Measurements from ENCODE around the gene THPO. TPM values are rescaled to one million over a fixed set of nuclear protein-coding genes. Genes with fewer than 3 reads are reported as not detected.

THPO gene
- not detected in 2 replicates for total RNA-seq (2022)
- Bru-seq, nascent RNA, result not detected
- not detected for BruChase-seq, experiment 1, labeled RNA remaining after a 6-hour chase
- not detected for BruChase-seq, experiment 2, labeled RNA remaining after a 2-hour chase
- long read RNA-seq, result 0 reads

DNA sequence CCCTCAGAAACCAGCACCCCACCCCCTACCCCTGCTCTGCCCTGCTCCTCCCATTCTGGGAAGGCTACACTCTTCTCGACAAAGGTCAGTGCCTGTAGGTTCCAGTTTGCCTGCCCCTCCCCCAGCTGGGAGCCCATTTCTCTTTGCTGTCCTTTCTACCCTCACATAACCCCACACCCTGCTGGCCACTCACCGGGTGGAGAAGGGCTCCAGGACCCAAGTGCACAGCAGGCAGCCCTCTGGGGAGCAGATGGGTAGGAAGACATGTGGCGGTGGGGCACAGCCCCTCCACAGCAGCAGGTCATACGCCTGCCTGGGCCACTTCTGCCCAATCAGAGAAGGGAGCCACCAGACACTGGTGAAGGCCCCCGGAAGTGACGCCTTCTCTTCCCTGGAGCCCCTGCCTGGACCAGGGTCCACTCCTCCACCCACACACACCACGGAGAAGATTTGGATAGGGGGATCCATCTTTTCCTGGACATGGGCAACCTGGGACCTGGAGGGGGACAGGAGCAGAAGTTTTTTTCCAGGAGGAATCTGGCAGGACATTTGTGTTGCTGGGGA is at the start of gene THPO:
Gene THPO, minus strand, starts transcription at position 326 of the 564 bp plus-strand sequence. CDS start 1,948 bp downstream, outside the sequence.
- Mint-ChIP-seq H3K27ac (ENCODE audit: unreplicated experiment) (no peak within 1 kb of the TSS), H3K4me3 (ENCODE audit: low read depth, unreplicated experiment) (peak within 1 kb of the TSS; percentile 52), H3K36me3 (ENCODE audit: insufficient read depth, unreplicated experiment) (no peaks in the 10 kb centered on the region), H3K27me3 (ENCODE audit: unreplicated experiment) (peaks cover 94% of the 10 kb centered on the region), H3K9me3 (ENCODE audit: low read depth, unreplicated experiment) (no peaks in the 10 kb centered on the region), H3K4me1 (ENCODE audit: low read depth, unreplicated experiment) (no peaks in the 10 kb centered on the region)
- CTCF ChIA-PET, result interaction anchor here (0.5 kb wide), 1 partner anchor 504 kb away, joined by 4 read pairs; no protein-coding TSS in a partner anchor
- intact Hi-C loops (cut with micrococcal nuclease; ENCODE audit: unreplicated experiment), result loop anchor here (10.0 kb wide), 1 partner anchor 137 kb away; no protein-coding TSS in a partner anchor
- no peak for DNase-seq
- no TSS peak for BruUV-seq (replicated peaks)
- TF ChIP-seq, protein P1, sequence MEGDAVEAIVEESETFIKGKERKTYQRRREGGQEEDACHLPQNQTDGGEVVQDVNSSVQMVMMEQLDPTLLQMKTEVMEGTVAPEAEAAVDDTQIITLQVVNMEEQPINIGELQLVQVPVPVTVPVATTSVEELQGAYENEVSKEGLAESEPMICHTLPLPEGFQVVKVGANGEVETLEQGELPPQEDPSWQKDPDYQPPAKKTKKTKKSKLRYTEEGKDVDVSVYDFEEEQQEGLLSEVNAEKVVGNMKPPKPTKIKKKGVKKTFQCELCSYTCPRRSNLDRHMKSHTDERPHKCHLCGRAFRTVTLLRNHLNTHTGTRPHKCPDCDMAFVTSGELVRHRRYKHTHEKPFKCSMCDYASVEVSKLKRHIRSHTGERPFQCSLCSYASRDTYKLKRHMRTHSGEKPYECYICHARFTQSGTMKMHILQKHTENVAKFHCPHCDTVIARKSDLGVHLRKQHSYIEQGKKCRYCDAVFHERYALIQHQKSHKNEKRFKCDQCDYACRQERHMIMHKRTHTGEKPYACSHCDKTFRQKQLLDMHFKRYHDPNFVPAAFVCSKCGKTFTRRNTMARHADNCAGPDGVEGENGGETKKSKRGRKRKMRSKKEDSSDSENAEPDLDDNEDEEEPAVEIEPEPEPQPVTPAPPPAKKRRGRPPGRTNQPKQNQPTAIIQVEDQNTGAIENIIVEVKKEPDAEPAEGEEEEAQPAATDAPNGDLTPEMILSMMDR (IDR thresholded peaks at IDR 0.05; ENCODE audit: unreplicated experiment), result no peak

- H3K27me3 Mint-ChIP-seq (ENCODE audit: unreplicated experiment), result peaks cover 68% of the 10 kb centered on the region
- no peak overlapping the region for H3K4me3 Mint-ChIP-seq (ENCODE audit: low read depth, unreplicated experiment)
- no peaks in the 10 kb centered on the region for H3K36me3 Mint-ChIP-seq (ENCODE audit: insufficient read depth, unreplicated experiment)
- intact Hi-C loops (cut with micrococcal nuclease; ENCODE audit: unreplicated experiment), result no loop called here
- CTCF ChIA-PET, result interaction anchor here (1.1 to 1.2 kb wide), 2 partner anchors 87 to 114 kb away, joined by 3 to 4 read pairs; no protein-coding TSS in a partner anchor
- H3K9me3 Mint-ChIP-seq (ENCODE audit: low read depth, unreplicated experiment), result peaks cover 4% of the 10 kb centered on the region
- BruUV-seq (replicated peaks), result no TSS peak
- H3K4me1 Mint-ChIP-seq (ENCODE audit: low read depth, unreplicated experiment), result no peaks in the 10 kb centered on the region
- TF ChIP-seq, protein P1 (IDR thresholded peaks at IDR 0.05; ENCODE audit: unreplicated experiment), result no peak
- DNase-seq, result peak; percentile 24
- H3K27ac Mint-ChIP-seq (ENCODE audit: unreplicated experiment), result no peak overlapping the region
Observed at GRCh38 chr3:184426691-184427141, 48.7 kb upstream of the THPO start.

DNA sequence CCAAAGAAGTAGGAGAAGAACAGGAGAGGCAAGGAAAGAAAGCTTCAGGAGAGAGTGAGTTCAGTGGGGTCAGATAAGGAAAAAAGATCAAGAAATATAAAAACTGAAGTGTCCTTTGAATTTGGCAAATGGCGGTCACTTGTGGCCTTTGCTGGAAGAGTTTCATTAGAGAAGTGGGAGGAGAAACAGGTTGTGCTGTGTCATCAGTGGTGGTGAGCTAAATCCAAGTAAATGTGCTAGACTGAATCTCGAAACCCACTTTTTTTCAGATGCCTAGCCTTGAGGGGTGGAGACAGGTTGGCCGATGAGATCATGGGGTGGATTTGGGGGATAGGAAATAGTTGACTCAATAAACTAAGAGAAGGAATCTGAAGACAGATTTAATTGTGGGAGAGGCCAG is 45.6 kb upstream of the THPO start:
- no TSS peak for BruUV-seq (replicated peaks)
- TF ChIP-seq, protein P1 (IDR thresholded peaks at IDR 0.05; ENCODE audit: unreplicated experiment), result no peak
- intact Hi-C loops (cut with micrococcal nuclease; ENCODE audit: unreplicated experiment), result no loop called here
- Mint-ChIP-seq H3K36me3 (ENCODE audit: insufficient read depth, unreplicated experiment) (no peaks in the 10 kb centered on the region), H3K4me1 (ENCODE audit: low read depth, unreplicated experiment) (no peaks in the 10 kb centered on the region), H3K9me3 (ENCODE audit: low read depth, unreplicated experiment) (peaks cover 4% of the 10 kb centered on the region), H3K27ac (ENCODE audit: unreplicated experiment) (no peak overlapping the region), H3K27me3 (ENCODE audit: unreplicated experiment) (peaks cover 47% of the 10 kb centered on the region), H3K4me3 (ENCODE audit: low read depth, unreplicated experiment) (no peak overlapping the region)
- DNase-seq, result no peak
- CTCF ChIA-PET, result interaction anchor here (0.6 kb wide), 1 partner anchor 74 kb away, joined by 5 read pairs; no protein-coding TSS in a partner anchor

- H3K27ac Mint-ChIP-seq (ENCODE audit: unreplicated experiment), result no peak overlapping the region
- intact Hi-C loops (cut with micrococcal nuclease; ENCODE audit: unreplicated experiment), result no loop called here
- H3K36me3 Mint-ChIP-seq (ENCODE audit: insufficient read depth, unreplicated experiment), result no peaks in the 10 kb centered on the region
- DNase-seq, result no peak
- BruUV-seq (replicated peaks), result no TSS peak
- TF ChIP-seq, protein P1 (IDR thresholded peaks at IDR 0.05; ENCODE audit: unreplicated experiment), result no peak
- peaks cover 20% of the 10 kb centered on the region for H3K27me3 Mint-ChIP-seq (ENCODE audit: unreplicated experiment)
- peaks cover 4% of the 10 kb centered on the region for H3K9me3 Mint-ChIP-seq (ENCODE audit: low read depth, unreplicated experiment)
- H3K4me3 Mint-ChIP-seq (ENCODE audit: low read depth, unreplicated experiment), result no peak overlapping the region
- H3K4me1 Mint-ChIP-seq (ENCODE audit: low read depth, unreplicated experiment), result no peaks in the 10 kb centered on the region
- CTCF ChIA-PET, result interaction anchor here (1.0 to 1.7 kb wide), 4 partner anchors 48 to 121 kb away, joined by 3 to 6 read pairs (median 4); no protein-coding TSS in a partner anchor
Observed at GRCh38 chr3:184419171-184419570, 41.2 kb upstream of the THPO start.

Data from Calu3 (cell line).